ENCODE results near the gene STAB2. TPM values are rescaled to one million over a fixed set of nuclear protein-coding genes. Genes with fewer than 3 reads are reported as not detected.

STAB2 gene
- total RNA-seq, 1 donor from 2014 or later: 7.8 TPM

GRCh38 chr12:103698752-103699560 lies 111.9 kb downstream of the STAB2 start:
- H3K9ac ChIP-seq (ENCODE audit: low read depth in 1 of 3, low read length in 3 of 3): no peak overlapping the region
- H3K4me3 ChIP-seq (ENCODE audit: low read length in 3 of 3): no peak overlapping the region
- H3K27me3 ChIP-seq (ENCODE audit: control insufficient read depth in 3 of 3, insufficient read depth in 3 of 3, low read length in 3 of 3): peaks cover 2 to 5% (median 4%) of the 10 kb centered on the region in 3 donors
- no peaks in the 10 kb centered on the region for H3K36me3 ChIP-seq (ENCODE audit: control insufficient read depth in 3 of 3, insufficient read depth in 3 of 3, low read length in 3 of 3)
- no peak overlapping the region for H3K27ac ChIP-seq (ENCODE audit: low read depth, low read length)
- no peaks in the 10 kb centered on the region for H3K9me3 ChIP-seq (ENCODE audit: control insufficient read depth in 3 of 3, low read length in 3 of 3)
- H3K4me1 ChIP-seq (ENCODE audit: control insufficient read depth in 3 of 3, insufficient read depth in 3 of 3, low read length in 3 of 3): no peaks in the 10 kb centered on the region

- Histone ChIP-seq H3K9me3 (ENCODE audit: control insufficient read depth in 3 of 3, low read length in 3 of 3) (no peaks in the 10 kb centered on the region), H3K4me3 (ENCODE audit: low read length in 3 of 3) (no peak overlapping the region), H3K9ac (ENCODE audit: low read depth in 1 of 3, low read length in 3 of 3) (no peak overlapping the region), H3K27me3 (ENCODE audit: control insufficient read depth in 3 of 3, insufficient read depth in 3 of 3, low read length in 3 of 3) (peaks cover 0 to 2% (median 0%) of the 10 kb centered on the region in 3 donors), H3K4me1 (ENCODE audit: control insufficient read depth in 3 of 3, insufficient read depth in 3 of 3, low read length in 3 of 3) (no peaks in the 10 kb centered on the region), H3K27ac (ENCODE audit: low read depth, low read length) (no peak overlapping the region), H3K36me3 (ENCODE audit: control insufficient read depth in 3 of 3, insufficient read depth in 3 of 3, low read length in 3 of 3) (no peaks in the 10 kb centered on the region)
These were observed 118.0 kb downstream of the STAB2 start for GRCh38 chr12:103705098-103705497.

GRCh38 chr12:103705927-103706326 lies 118.9 kb downstream of the STAB2 start:
- Histone ChIP-seq H3K4me3 (ENCODE audit: low read length in 3 of 3) (no peak overlapping the region), H3K36me3 (ENCODE audit: control insufficient read depth in 3 of 3, insufficient read depth in 3 of 3, low read length in 3 of 3) (no peaks in the 10 kb centered on the region), H3K27me3 (ENCODE audit: control insufficient read depth in 3 of 3, insufficient read depth in 3 of 3, low read length in 3 of 3) (peaks cover 0 to 2% (median 0%) of the 10 kb centered on the region in 3 donors), H3K9me3 (ENCODE audit: control insufficient read depth in 3 of 3, low read length in 3 of 3) (no peaks in the 10 kb centered on the region), H3K27ac (ENCODE audit: low read depth, low read length) (no peak overlapping the region), H3K4me1 (ENCODE audit: control insufficient read depth in 3 of 3, insufficient read depth in 3 of 3, low read length in 3 of 3) (no peaks in the 10 kb centered on the region), H3K9ac (ENCODE audit: low read depth in 1 of 3, low read length in 3 of 3) (no peak overlapping the region)

DNA sequence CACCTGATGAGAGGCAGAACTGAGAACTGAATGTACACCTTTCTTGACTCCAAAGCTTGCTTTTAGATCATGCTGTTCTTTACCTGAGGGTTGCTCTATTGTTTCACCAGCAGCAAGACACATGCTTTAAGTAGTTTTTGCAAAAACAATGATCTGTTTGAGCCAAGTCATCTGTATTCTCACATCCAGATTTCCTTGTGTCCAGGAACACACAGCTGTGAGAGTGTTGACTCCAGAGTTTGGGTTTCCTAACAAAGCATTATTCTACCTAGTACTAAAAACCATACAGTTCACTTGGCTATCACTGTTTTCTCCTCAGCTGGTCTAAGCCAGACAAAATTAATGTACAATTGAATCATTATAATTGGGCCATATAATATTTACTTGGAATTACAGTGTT lies 120.4 kb downstream of the STAB2 start:
- no peaks in the 10 kb centered on the region for H3K36me3 ChIP-seq (ENCODE audit: control insufficient read depth in 3 of 3, insufficient read depth in 3 of 3, low read length in 3 of 3)
- no peaks in the 10 kb centered on the region for H3K4me1 ChIP-seq (ENCODE audit: control insufficient read depth in 3 of 3, insufficient read depth in 3 of 3, low read length in 3 of 3)
- H3K27ac ChIP-seq (ENCODE audit: low read depth, low read length): no peak overlapping the region
- no peak overlapping the region for H3K9ac ChIP-seq (ENCODE audit: low read depth in 1 of 3, low read length in 3 of 3)
- H3K27me3 ChIP-seq (ENCODE audit: control insufficient read depth in 3 of 3, insufficient read depth in 3 of 3, low read length in 3 of 3): peaks cover 0 to 2% (median 0%) of the 10 kb centered on the region in 3 donors
- no peak overlapping the region for H3K4me3 ChIP-seq (ENCODE audit: low read length in 3 of 3)
- no peaks in the 10 kb centered on the region for H3K9me3 ChIP-seq (ENCODE audit: control insufficient read depth in 3 of 3, low read length in 3 of 3)

DNA sequence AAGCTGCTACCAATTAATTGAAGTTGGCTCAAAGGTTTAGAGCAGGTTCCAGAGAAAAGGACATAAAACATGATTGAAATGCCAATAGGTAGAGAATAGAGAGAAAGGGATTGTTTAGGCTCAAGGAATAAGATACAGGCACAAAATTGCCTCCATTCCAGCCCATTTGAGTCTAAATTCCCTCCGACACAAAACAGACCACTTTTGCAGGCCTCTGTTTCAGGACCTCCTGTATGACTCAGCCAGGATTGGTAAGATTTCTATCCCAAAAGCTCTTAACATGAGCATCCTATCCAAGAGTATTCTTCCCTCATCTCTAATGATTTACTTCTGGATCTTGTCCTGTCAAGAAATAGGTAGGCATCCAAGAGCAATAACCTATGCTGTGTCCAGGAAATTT lies 123.5 kb downstream of the STAB2 start:
- H3K9me3 ChIP-seq (ENCODE audit: control insufficient read depth in 3 of 3, low read length in 3 of 3): no peaks in the 10 kb centered on the region
- no peaks in the 10 kb centered on the region for H3K4me1 ChIP-seq (ENCODE audit: control insufficient read depth in 3 of 3, insufficient read depth in 3 of 3, low read length in 3 of 3)

DNA sequence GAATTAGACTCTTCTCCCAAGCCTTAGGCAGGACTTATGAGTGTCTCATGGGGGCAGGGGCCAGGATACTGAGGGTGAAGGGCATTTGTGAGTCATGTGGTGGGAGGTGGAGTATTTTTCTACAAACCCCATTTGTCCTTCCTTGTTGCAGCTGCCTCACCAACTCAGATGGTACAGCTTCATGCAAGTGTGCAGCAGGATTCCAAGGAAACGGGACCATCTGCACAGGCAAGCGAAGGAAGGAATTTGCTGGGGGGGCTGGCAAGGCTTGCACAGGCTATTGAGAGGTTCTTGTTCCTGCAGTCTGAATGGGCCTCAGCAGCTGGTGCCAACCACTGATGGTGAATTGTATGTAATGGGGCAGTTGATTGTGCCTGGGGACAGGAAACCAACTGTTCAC lies 125.1 kb downstream of the STAB2 start:
- Histone ChIP-seq H3K27ac (ENCODE audit: low read depth, low read length) (no peak overlapping the region), H3K36me3 (ENCODE audit: control insufficient read depth in 3 of 3, insufficient read depth in 3 of 3, low read length in 3 of 3) (no peaks in the 10 kb centered on the region), H3K9me3 (ENCODE audit: control insufficient read depth in 3 of 3, low read length in 3 of 3) (no peaks in the 10 kb centered on the region), H3K27me3 (ENCODE audit: control insufficient read depth in 3 of 3, insufficient read depth in 3 of 3, low read length in 3 of 3) (no peaks in the 10 kb centered on the region), H3K9ac (ENCODE audit: low read depth in 1 of 3, low read length in 3 of 3) (no peak overlapping the region), H3K4me3 (ENCODE audit: low read length in 3 of 3) (no peak overlapping the region), H3K4me1 (ENCODE audit: control insufficient read depth in 3 of 3, insufficient read depth in 3 of 3, low read length in 3 of 3) (no peaks in the 10 kb centered on the region)

More for the DNA sequence above, 123.5 kb downstream of the STAB2 start:
- no peak overlapping the region for H3K4me3 ChIP-seq (ENCODE audit: low read length in 3 of 3)
- peaks cover 0 to 2% (median 0%) of the 10 kb centered on the region in 3 donors for H3K27me3 ChIP-seq (ENCODE audit: control insufficient read depth in 3 of 3, insufficient read depth in 3 of 3, low read length in 3 of 3)
- no peak overlapping the region for H3K27ac ChIP-seq (ENCODE audit: low read depth, low read length)
- no peak overlapping the region for H3K9ac ChIP-seq (ENCODE audit: low read depth in 1 of 3, low read length in 3 of 3)
- no peaks in the 10 kb centered on the region for H3K36me3 ChIP-seq (ENCODE audit: control insufficient read depth in 3 of 3, insufficient read depth in 3 of 3, low read length in 3 of 3)

DNA sequence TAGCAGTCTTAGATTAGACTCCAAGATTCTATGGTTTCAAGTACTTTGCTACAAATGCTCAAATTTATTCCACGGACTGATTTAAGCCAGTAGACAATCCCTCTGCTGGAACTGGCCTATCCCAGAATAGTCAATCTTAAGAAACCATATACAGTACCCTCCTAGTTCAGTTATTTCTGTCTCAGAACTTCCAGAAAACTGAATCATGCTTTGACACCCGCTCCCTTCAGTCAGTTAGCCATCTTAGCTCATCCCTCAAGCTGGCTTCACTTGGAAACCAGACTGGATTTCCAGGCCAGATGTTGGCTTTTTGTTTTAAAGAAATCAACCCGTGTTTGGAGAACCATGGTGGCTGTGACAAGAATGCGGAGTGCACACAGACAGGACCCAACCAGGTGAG lies 128.4 kb downstream of the STAB2 start:
- H3K36me3 ChIP-seq (ENCODE audit: control insufficient read depth in 3 of 3, insufficient read depth in 3 of 3, low read length in 3 of 3): no peaks in the 10 kb centered on the region
- H3K4me3 ChIP-seq (ENCODE audit: low read length in 3 of 3): no peak overlapping the region
- H3K27ac ChIP-seq (ENCODE audit: low read depth, low read length): no peak overlapping the region
- no peaks in the 10 kb centered on the region for H3K27me3 ChIP-seq (ENCODE audit: control insufficient read depth in 3 of 3, insufficient read depth in 3 of 3, low read length in 3 of 3)
- H3K9me3 ChIP-seq (ENCODE audit: control insufficient read depth in 3 of 3, low read length in 3 of 3): no peaks in the 10 kb centered on the region
- H3K4me1 ChIP-seq (ENCODE audit: control insufficient read depth in 3 of 3, insufficient read depth in 3 of 3, low read length in 3 of 3): no peaks in the 10 kb centered on the region
- no peak overlapping the region for H3K9ac ChIP-seq (ENCODE audit: low read depth in 1 of 3, low read length in 3 of 3)

DNA sequence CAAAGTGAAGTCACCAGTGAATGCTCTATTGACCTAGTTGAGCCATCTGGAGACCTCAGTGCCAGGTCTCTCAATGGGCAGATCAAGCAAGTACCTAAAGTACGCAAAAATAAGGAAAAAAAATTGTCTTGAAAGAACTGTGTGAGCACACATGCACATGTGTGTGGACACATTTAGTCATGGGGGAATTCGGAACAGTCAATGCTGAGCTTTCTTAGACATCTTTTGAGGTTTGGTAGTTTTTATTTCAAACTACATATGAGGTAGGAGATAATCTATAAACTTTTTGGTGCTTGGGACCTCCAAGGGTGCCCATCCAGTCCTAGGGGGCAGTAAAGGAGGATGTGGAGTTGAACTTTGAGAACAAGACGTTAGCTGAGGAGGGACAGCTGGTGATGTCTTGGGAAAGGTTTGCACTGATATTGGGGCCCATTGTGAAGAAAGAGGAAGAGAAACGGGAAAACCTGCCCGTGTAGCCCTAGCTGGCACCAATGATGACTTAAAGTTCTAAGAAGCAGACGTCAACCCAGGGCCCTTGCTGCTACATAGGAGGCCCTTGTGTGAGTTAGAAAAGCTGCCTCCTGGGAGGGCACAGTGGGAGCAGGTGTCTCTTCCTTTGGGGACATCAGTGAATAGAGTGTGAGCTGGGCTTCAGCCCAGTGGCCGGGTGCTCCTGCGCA lies 129.6 kb downstream of the STAB2 start:
- H3K27me3 ChIP-seq (ENCODE audit: control insufficient read depth in 3 of 3, insufficient read depth in 3 of 3, low read length in 3 of 3): no peaks in the 10 kb centered on the region
- H3K4me3 ChIP-seq (ENCODE audit: low read length in 3 of 3): no peak overlapping the region
- no peaks in the 10 kb centered on the region for H3K36me3 ChIP-seq (ENCODE audit: control insufficient read depth in 3 of 3, insufficient read depth in 3 of 3, low read length in 3 of 3)
- H3K9me3 ChIP-seq (ENCODE audit: control insufficient read depth in 3 of 3, low read length in 3 of 3): no peaks in the 10 kb centered on the region
- no peaks in the 10 kb centered on the region for H3K4me1 ChIP-seq (ENCODE audit: control insufficient read depth in 3 of 3, insufficient read depth in 3 of 3, low read length in 3 of 3)
- no peak overlapping the region for H3K9ac ChIP-seq (ENCODE audit: low read depth in 1 of 3, low read length in 3 of 3)
- H3K27ac ChIP-seq (ENCODE audit: low read depth, low read length): no peak overlapping the region

DNA sequence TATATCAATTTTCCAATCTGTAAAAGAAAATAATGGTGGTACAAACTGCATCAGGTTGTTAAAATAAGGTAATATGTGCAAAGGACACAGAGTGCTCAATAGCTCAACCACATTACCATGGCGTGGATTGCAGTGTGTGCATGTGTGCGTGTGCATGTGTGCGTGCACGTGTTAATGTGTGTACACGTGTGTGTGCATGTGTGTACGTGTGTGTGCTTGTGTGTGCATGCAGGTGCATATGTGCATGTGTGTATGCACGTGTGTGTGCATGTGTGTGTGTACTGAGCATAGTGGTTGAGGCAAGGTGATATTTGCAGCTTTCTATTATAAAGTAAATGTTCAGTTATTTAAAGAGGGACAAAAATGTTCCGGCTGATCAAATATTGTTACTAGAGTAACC lies 138.3 kb downstream of the STAB2 start:
- Histone ChIP-seq H3K9ac (ENCODE audit: low read depth in 1 of 3, low read length in 3 of 3) (no peak overlapping the region), H3K27me3 (ENCODE audit: control insufficient read depth in 3 of 3, insufficient read depth in 3 of 3, low read length in 3 of 3) (no peaks in the 10 kb centered on the region)

DNA sequence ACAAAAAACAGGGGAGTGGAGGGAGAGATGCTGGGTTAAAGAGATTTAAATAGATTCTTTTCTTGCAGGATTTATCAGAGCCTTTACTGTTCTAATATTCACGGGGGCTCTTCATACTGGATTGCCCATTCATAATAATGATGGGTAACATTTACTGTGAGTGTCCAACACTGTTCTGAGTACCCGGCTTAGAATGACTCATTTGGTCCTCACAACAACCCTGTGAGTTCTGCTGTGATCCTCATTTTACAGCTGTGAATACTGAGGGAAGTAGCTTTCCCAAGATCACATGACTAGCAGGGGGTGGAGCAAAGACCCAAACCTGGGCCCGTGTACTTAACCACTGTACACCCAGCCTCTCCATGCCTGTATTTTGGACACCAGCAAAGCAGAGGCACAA lies 140.6 kb downstream of the STAB2 start:
- H3K9me3 ChIP-seq (ENCODE audit: control insufficient read depth in 3 of 3, low read length in 3 of 3): peaks cover 0 to 2% (median 0%) of the 10 kb centered on the region in 3 donors
- no peak overlapping the region for H3K9ac ChIP-seq (ENCODE audit: low read depth in 1 of 3, low read length in 3 of 3)
- no peak overlapping the region for H3K4me3 ChIP-seq (ENCODE audit: low read length in 3 of 3)
- H3K4me1 ChIP-seq (ENCODE audit: control insufficient read depth in 3 of 3, insufficient read depth in 3 of 3, low read length in 3 of 3): no peaks in the 10 kb centered on the region
- no peaks in the 10 kb centered on the region for H3K36me3 ChIP-seq (ENCODE audit: control insufficient read depth in 3 of 3, insufficient read depth in 3 of 3, low read length in 3 of 3)
- H3K27ac ChIP-seq (ENCODE audit: low read depth, low read length): no peak overlapping the region
- H3K27me3 ChIP-seq (ENCODE audit: control insufficient read depth in 3 of 3, insufficient read depth in 3 of 3, low read length in 3 of 3): peaks cover 0 to 2% (median 0%) of the 10 kb centered on the region in 3 donors

More for the DNA sequence above, 138.3 kb downstream of the STAB2 start:
- no peaks in the 10 kb centered on the region for H3K36me3 ChIP-seq (ENCODE audit: control insufficient read depth in 3 of 3, insufficient read depth in 3 of 3, low read length in 3 of 3)
- no peak overlapping the region for H3K27ac ChIP-seq (ENCODE audit: low read depth, low read length)
- no peaks in the 10 kb centered on the region for H3K9me3 ChIP-seq (ENCODE audit: control insufficient read depth in 3 of 3, low read length in 3 of 3)
- H3K4me3 ChIP-seq (ENCODE audit: low read length in 3 of 3): no peak overlapping the region
- H3K4me1 ChIP-seq (ENCODE audit: control insufficient read depth in 3 of 3, insufficient read depth in 3 of 3, low read length in 3 of 3): no peaks in the 10 kb centered on the region

All from skeletal muscle tissue (tissue), 4 donors.